Fibroblast of lung (primary cell): ENCODE results near the gene ARHGEF4.

Source experiments
- EZH2 ChIP-seq: IDR thresholded peaks from 2 replicates; pipeline ENCODE4 v1.5.1; 2012; ENCODE audit warnings: low read length, control low read depth, mild to moderate bottlenecking; ENCODE audit errors: missing control alignments
- TF ChIP-seq, protein P1 (sequence below), 2 donors: IDR thresholded peaks in 1 of 2; conservative IDR thresholded peaks in 1 of 2; 1 replicate in 1 of 2; 2 replicates in 1 of 2; pipeline ENCODE4 v1.5.1; 2011 to 2012; ENCODE audit warnings: low read length in 2 of 2, control low read depth in 1 of 2, inconsistent platforms in 1 of 2, low read depth in 1 of 2, mild to moderate bottlenecking in 1 of 2

DNA sequence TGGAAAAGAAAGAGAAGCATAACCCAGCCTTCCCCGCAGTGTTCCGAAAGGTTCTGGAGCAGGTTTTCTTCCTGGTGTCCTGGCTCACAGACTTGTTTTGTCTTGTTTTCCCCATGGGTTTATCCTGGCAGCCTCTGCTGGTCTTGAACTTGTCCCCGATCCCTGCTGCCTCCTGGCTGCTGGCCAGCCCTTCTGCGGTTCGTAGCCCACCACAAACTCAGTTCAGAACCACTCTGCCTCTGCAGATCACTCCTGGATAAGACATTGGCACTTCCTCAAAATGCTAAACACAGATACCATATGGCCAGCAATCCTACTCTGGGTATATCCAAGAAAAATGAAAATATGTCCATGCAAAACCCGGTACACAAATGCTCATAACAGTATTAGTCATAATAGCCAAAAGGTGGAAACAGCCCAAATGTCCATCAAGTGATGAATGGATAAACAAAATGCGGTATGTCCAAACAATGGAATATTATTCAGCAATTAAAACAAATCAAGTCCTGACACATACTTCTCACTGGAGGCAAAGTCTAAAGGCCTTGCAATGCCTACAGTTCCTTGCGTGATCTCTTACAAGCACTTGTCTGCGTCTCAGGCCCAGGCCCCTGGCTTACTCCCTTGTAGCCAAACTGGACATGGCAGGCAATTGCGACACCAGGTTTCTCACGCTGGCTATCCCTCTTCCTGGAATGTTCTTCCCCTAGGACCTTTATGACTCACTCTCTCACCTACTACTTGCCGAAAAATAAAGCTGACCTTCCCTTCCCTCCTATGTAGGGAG is 28.0 kb upstream of the ARHGEF4 start:
- TF ChIP-seq, protein P1, sequence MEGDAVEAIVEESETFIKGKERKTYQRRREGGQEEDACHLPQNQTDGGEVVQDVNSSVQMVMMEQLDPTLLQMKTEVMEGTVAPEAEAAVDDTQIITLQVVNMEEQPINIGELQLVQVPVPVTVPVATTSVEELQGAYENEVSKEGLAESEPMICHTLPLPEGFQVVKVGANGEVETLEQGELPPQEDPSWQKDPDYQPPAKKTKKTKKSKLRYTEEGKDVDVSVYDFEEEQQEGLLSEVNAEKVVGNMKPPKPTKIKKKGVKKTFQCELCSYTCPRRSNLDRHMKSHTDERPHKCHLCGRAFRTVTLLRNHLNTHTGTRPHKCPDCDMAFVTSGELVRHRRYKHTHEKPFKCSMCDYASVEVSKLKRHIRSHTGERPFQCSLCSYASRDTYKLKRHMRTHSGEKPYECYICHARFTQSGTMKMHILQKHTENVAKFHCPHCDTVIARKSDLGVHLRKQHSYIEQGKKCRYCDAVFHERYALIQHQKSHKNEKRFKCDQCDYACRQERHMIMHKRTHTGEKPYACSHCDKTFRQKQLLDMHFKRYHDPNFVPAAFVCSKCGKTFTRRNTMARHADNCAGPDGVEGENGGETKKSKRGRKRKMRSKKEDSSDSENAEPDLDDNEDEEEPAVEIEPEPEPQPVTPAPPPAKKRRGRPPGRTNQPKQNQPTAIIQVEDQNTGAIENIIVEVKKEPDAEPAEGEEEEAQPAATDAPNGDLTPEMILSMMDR (conservative IDR thresholded peaks at IDR 0.05 in 1 of 2, IDR thresholded peaks at IDR 0.05 in 1 of 2; ENCODE audit: low read depth in 1 of 2, low read length in 2 of 2), result no peak
- no peak for TF ChIP-seq EZH2
